ENCODE measurements around the gene ZCCHC24. TPM values are rescaled to one million over a fixed set of nuclear protein-coding genes. Genes with fewer than 3 reads are reported as not detected.

The ZCCHC24 gene
- total RNA-seq, 2 experiments from 2014 or later, result 0.98 to 2.2 TPM

GRCh38 chr10:79460687-79461086 is 15.3 kb upstream of the ZCCHC24 start:
- CTCF ChIA-PET (ENCODE audit: unreplicated experiment), result interaction anchor here (1.0 kb wide), 1 partner anchor 85 kb away, joined by 4 read pairs; no protein-coding TSS in a partner anchor
- POLR2A ChIA-PET, result no interaction called here
- BruUV-seq (replicated peaks), result no TSS peak
- Histone ChIP-seq H3K9me2 (ENCODE audit: insufficient read depth, low read length) (no peaks in the 10 kb centered on the region), H3K4me3 (ENCODE audit: low read depth, low read length, poor library complexity, severe bottlenecking) (no peak overlapping the region), H3K27ac (ENCODE audit: low read depth, low read length, poor library complexity, severe bottlenecking) (no peak overlapping the region), H3K79me2 (ENCODE audit: insufficient read depth, low read depth, low read length) (no peaks in the 10 kb centered on the region), H3K4me2 (ENCODE audit: low read length) (no peak overlapping the region), H3K9me3 (ENCODE audit: low read length) (no peaks in the 10 kb centered on the region), H3K36me3 (ENCODE audit: insufficient read depth, low read length) (no peaks in the 10 kb centered on the region), H3K4me1 (ENCODE audit: insufficient read depth, low read length, poor library complexity, severe bottlenecking) (no peaks in the 10 kb centered on the region), H4K20me1 (ENCODE audit: insufficient read depth, low read length) (no peaks in the 10 kb centered on the region), H2AFZ (ENCODE audit: low read length) (no peak overlapping the region)
- TF ChIP-seq CTCF (conservative IDR thresholded peaks at IDR 0.05; ENCODE audit: low read length) (no peak), EZH2phosphoT487 (IDR thresholded peaks at IDR 0.05; ENCODE audit: borderline replicate concordance, low read depth, low read length) (no peak)
- intact Hi-C loops (cut with micrococcal nuclease; ENCODE audit: unreplicated experiment), result no loop called here
- DNase-seq (ENCODE audit: low spot score), result no peak

- BruUV-seq (replicated peaks), result no TSS peak
- ChIA-PET POLR2A (no interaction called here), CTCF (ENCODE audit: unreplicated experiment) (no interaction called here)
- Histone ChIP-seq H3K9me3 (ENCODE audit: low read length) (no peaks in the 10 kb centered on the region), H3K9me2 (ENCODE audit: insufficient read depth, low read length) (no peaks in the 10 kb centered on the region), H3K4me3 (ENCODE audit: low read depth, low read length, poor library complexity, severe bottlenecking) (no peak overlapping the region), H3K4me1 (ENCODE audit: insufficient read depth, low read length, poor library complexity, severe bottlenecking) (no peaks in the 10 kb centered on the region), H3K36me3 (ENCODE audit: insufficient read depth, low read length) (no peaks in the 10 kb centered on the region), H3K4me2 (ENCODE audit: low read length) (no peak overlapping the region), H3K27ac (ENCODE audit: low read depth, low read length, poor library complexity, severe bottlenecking) (no peak overlapping the region), H2AFZ (ENCODE audit: low read length) (no peak overlapping the region), H3K79me2 (ENCODE audit: insufficient read depth, low read depth, low read length) (no peaks in the 10 kb centered on the region), H4K20me1 (ENCODE audit: insufficient read depth, low read length) (no peaks in the 10 kb centered on the region)
- no peak for TF ChIP-seq CTCF (conservative IDR thresholded peaks at IDR 0.05; ENCODE audit: low read length)
- TF ChIP-seq EZH2phosphoT487 (IDR thresholded peaks at IDR 0.05; ENCODE audit: borderline replicate concordance, low read depth, low read length), result no peak
- DNase-seq (ENCODE audit: low spot score), result no peak
- intact Hi-C loops (cut with micrococcal nuclease; ENCODE audit: unreplicated experiment), result no loop called here
Measured at GRCh38 chr10:79459243-79459642, 13.8 kb upstream of the ZCCHC24 start.

GRCh38 chr10:79458483-79458882 is 13.1 kb upstream of the ZCCHC24 start:
- H4K20me1 ChIP-seq (ENCODE audit: insufficient read depth, low read length), result no peaks in the 10 kb centered on the region
- H3K9me3 ChIP-seq (ENCODE audit: low read length), result no peaks in the 10 kb centered on the region
- ChIA-PET POLR2A (interaction anchor here (0.6 kb wide), 1 partner anchor 24 kb away, joined by 3 read pairs; no protein-coding TSS in a partner anchor), CTCF (ENCODE audit: unreplicated experiment) (no interaction called here)
- H3K4me2 ChIP-seq (ENCODE audit: low read length), result no peak overlapping the region
- H3K4me1 ChIP-seq (ENCODE audit: insufficient read depth, low read length, poor library complexity, severe bottlenecking), result no peaks in the 10 kb centered on the region
- no peaks in the 10 kb centered on the region for H3K79me2 ChIP-seq (ENCODE audit: insufficient read depth, low read depth, low read length)
- no peak overlapping the region for H2AFZ ChIP-seq (ENCODE audit: low read length)
- TF ChIP-seq CTCF (conservative IDR thresholded peaks at IDR 0.05; ENCODE audit: low read length) (no peak), EZH2phosphoT487 (IDR thresholded peaks at IDR 0.05; ENCODE audit: borderline replicate concordance, low read depth, low read length) (no peak)
- no peaks in the 10 kb centered on the region for H3K9me2 ChIP-seq (ENCODE audit: insufficient read depth, low read length)
- no peak overlapping the region for H3K4me3 ChIP-seq (ENCODE audit: low read depth, low read length, poor library complexity, severe bottlenecking)
- BruUV-seq (replicated peaks), result no TSS peak
- DNase-seq (ENCODE audit: low spot score), result no peak
- no peak overlapping the region for H3K27ac ChIP-seq (ENCODE audit: low read depth, low read length, poor library complexity, severe bottlenecking)
- H3K36me3 ChIP-seq (ENCODE audit: insufficient read depth, low read length), result no peaks in the 10 kb centered on the region
- intact Hi-C loops (cut with micrococcal nuclease; ENCODE audit: unreplicated experiment), result no loop called here

All from OCI-LY7 (cell line).